NCI-H2029 treated with DMSO at 0.1 percent for 48 hours (cell line): Measurements from ENCODE around the gene DAB1.
"Not testable (repeated sequence)": the region's sequence is repeated elsewhere in the genome, so short reads cannot be mapped to it uniquely, and the experiment has no call there.

Source experiments
- DNase-seq: peaks from one replicate; lab custom pipeline; 2025; lab: John Stamatoyannopoulos, UW

Gene DAB1

DNA sequence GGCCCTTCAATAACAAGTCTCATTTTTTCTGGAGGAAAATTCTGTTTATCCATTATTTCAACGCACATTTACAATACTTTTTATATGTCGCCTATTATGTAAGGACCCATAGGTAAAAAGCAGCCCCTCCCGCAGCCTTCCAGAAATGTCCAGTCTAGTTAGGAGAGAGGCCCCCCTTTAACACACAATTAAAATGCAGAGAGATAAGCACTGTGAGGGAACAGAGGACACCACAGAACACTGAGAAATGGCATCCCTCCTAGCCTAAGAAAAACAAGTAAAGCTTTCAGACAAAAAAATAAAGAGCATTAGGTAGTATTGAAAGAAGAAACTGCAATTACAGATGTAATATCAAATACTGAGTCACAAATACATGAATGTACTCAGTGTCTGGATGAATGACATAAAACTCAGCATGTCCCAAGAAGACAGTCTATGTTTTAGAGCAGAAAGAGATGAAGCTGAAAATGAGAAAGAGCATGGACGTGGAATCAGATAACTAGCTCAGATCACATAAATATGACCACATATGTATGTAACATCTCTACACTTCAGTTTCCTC is 62.9 kb downstream of the DAB1 start:
- DNase-seq, result no peak

GRCh38 chr1:57357462-57357861 is 66.4 kb downstream of the DAB1 start:
- DNase-seq, result no peak

- no peak for DNase-seq
Measured at GRCh38 chr1:57353654-57354053, 70.2 kb downstream of the DAB1 start.

GRCh38 chr1:57350610-57351009 is 73.2 kb downstream of the DAB1 start:
- DNase-seq, result no peak

- no peak for DNase-seq
Measured at GRCh38 chr1:57348921-57349320, 74.9 kb downstream of the DAB1 start.

GRCh38 chr1:57345916-57346315 is 77.9 kb downstream of the DAB1 start:
- DNase-seq, result no peak

- DNase-seq, result no peak
Measured at GRCh38 chr1:57344265-57344664, 79.6 kb downstream of the DAB1 start.

DNA sequence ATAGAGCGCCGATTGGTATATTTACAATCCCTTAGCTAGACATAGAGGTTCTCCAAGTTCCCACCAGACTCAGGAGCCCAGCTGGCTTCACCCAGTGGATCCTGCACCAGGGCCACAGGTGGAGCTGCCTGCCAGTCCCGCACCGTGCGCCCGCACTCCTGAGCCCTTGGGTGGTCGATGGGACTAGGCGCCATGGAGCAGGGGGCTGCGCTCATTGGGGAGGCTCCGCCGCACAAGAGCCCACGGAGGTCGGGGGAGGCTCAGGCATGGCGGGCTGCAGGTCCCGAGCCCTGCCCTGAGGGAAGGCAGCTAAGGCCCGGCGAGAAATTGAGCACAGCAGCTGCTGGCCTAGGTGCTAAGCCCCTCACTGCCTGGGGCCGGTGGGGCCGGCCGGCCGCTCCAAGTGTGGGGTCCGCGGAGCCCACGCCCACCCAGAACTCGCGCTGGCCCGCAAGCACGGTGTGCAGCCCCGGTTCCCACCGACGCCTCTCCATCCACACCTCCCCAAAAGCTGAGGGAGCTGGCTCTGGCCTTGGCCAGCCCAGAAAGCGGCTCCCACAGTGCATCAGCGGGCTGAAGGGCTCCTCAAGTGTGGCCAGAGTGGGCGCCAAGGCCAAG is 80.5 kb downstream of the DAB1 start:
- not testable (repeated sequence) for DNase-seq

DNA sequence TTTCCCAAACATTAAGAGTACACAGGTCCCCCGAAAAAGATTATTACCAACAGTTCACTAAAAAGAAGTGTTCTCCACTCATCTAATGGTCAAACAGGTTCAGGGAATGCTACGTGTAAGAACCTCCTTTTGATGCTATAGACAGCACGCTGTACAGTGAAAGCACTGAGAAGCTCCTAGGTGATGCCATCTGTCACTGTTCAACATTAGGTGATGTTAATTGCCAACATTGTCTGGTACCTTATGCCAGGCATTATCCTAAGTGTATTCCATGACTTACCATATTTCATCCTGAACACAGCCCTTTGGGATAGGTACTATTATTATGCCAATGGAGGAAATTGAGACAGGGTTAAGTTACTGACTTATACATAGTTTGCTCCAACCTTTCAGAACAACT is 82.1 kb downstream of the DAB1 start:
- DNase-seq, result no peak

- DNase-seq, result peak; percentile 26
Measured at GRCh38 chr1:57340334-57341070, 83.4 kb downstream of the DAB1 start.

- no peak for DNase-seq
Measured at GRCh38 chr1:57337623-57338022, 86.2 kb downstream of the DAB1 start.

DNA sequence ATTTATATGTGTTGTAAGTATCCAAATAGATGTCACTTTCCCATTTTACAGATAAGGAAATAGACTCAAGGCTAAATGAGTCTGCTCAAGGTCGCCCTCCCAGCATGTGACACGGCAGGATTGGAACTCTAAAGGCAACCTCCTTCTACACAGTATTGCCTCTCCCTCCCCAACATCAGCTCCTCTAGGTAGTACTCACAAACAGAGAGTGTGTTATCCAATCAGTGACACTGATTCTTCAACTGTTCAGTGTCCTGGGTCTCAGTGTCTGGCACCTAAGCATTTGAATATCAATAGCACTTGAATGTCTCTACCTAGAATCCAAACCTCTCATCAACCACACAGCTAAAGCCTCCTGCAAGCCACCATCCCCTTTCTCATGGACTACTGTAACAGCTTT is 87.1 kb downstream of the DAB1 start:
- no peak for DNase-seq

DNA sequence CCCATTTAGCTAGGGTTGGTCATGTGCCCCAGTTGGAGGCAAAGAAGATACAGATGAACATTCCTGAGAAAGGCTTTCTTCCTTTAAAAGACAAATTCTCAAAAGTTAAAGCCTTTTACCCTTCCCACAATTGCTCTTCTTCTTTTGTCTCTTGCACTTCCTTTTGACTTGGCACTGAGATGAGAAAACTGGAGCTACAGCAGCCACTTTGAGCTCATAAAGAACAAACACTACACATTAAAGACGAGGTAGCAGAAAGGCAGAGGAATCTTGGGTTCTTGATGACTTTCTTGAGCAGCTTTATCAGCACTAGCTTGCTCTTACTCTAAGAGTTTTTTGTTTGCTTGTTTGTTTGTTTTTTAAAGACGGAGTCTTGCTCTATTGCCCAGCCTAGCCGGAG is 92.2 kb downstream of the DAB1 start:
- DNase-seq, result no peak

GRCh38 chr1:57329937-57330336 is 93.9 kb downstream of the DAB1 start:
- no peak for DNase-seq

GRCh38 chr1:57329001-57329527 is 94.8 kb downstream of the DAB1 start:
- no peak for DNase-seq

GRCh38 chr1:57327946-57328345 is 95.9 kb downstream of the DAB1 start:
- DNase-seq, result no peak

GRCh38 chr1:57327336-57327735 is 96.5 kb downstream of the DAB1 start:
- no peak for DNase-seq

GRCh38 chr1:57325536-57325935 is 98.3 kb downstream of the DAB1 start:
- DNase-seq, result no peak

DNA sequence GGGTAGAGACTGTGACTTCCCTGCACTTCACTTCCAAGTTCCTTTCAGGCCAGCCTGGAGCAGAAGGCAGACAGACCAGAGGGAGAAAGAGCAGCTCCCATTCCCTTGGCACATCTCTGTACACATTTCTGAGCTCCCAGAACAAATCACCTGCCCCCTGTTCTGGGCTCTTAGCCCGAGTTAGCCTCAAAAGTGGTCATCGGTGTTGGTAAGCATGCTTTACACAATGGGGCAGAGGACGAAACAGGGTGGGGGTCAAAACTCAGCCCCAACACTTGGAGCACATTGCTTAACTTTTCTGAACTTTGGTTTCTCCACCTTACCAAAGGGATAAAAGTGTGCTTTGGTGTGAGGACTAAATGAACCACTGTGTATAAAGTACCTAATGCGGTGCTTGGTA is 98.7 kb downstream of the DAB1 start:
- no peak for DNase-seq

- DNase-seq, result no peak
Measured at GRCh38 chr1:57324388-57324787, 99.5 kb downstream of the DAB1 start.

- DNase-seq, result no peak
Measured at GRCh38 chr1:57321776-57322175, 102.1 kb downstream of the DAB1 start.

DNA sequence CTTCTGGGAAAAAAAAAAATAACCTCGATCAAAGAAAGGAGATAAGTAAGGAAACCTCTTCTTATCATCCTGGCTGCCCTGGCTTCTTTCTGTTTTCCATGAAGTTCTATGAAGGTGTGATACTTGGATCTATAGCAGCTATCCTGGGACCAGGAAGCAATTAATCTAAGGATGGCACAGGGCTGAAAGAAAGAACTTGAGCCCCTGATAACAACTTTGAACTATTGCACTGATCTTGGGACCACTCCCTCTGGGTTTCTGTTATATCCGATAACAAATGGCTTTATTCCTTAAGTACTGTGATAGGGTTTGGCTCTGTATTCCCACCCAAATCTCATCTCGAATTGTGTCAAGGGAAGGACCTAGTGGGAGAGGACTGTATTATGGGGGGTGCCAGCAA is 104.1 kb downstream of the DAB1 start:
- no peak for DNase-seq

- DNase-seq, result no peak
Measured at GRCh38 chr1:57319165-57319564, 104.7 kb downstream of the DAB1 start.
